HepG2 (cell line): Measurements from ENCODE around the gene KIF26B.

Experiments used
- CTCF ChIP-seq: sonication (generic); formaldehyde crosslinking; IDR thresholded peaks from 2 replicates; pipeline ENCODE4 v1.5.0; 2020; ENCODE audit warnings: mild to moderate bottlenecking, missing genetic modification reagents, moderate library complexity
- ESRRA ChIP-seq: sonication (generic); formaldehyde crosslinking; IDR thresholded peaks from 2 replicates; pipeline ENCODE4 v1.5.1; 2020; ENCODE audit warnings: mild to moderate bottlenecking, low read depth, missing genetic modification reagents
- ZNF10 ChIP-seq: sonication (generic); formaldehyde crosslinking; IDR thresholded peaks from 2 replicates; pipeline ENCODE4 v1.4.0; 2020; ENCODE audit warnings: mild to moderate bottlenecking, low read depth, missing genetic modification reagents, borderline replicate concordance

GRCh38 chr1:245132771-245133170 lies 22.0 kb upstream of the KIF26B start:
- TF ChIP-seq ESRRA (CRISPR knock-in tag): no peak
- no peak for TF ChIP-seq ZNF10 (CRISPR knock-in tag)
- no peak for TF ChIP-seq CTCF (CRISPR knock-in tag)
